Stimulated activated CD4-positive, alpha-beta T cell treated with anti-CD3 and anti-CD28 coated beads, TNF-alpha, amount 100 ng/mL, for 24 hours (primary cell): ENCODE data around the gene EDN1.
"Not testable (repeated sequence)": the region's sequence is repeated elsewhere in the genome, so short reads cannot be mapped to it uniquely, and the experiment has no call there.

Experiments used
- DNase-seq, 3 experiments: peaks; one replicate each; pipeline ENCODE4 v3.0.0-alpha.2; 2020; ENCODE audit warnings: low read depth in 3 of 3

EDN1 gene

DNA sequence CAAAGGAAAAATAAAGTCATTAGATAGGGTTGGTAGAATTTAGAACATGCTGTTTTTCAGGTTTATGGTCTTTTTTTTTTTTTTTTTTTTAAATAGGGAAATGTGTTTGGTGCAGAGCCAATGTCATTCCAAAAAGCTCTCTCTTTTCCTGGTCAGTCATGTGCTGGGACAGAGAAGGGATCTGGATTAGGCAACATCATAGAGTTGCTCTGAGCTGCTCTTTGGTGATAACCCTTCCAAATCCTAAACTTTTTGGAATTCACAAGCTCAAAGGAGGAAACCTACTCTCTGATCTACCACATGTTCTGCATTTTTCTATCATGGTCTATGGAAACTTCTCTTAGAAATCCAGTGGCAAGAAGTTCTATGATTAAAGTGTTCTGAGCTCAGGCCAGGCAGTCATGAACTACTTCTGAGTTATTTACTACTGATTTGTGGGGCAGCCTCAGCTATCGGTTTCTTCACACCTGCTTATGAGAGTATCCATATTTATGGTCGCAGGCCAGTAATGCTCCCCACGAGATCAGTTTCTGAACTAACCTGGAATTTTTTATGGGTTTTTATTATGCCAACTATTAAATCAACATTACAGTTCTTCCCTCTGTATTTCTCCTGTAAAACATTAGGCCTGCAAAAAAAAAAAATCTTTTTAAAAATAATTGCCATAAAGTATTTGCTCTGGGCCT, 4.8 kb downstream of the EDN1 start:
- DNase-seq, result no peak

GRCh38 chr6:12295558-12296254, 5.5 kb downstream of the EDN1 start:
- DNase-seq, result no peak

GRCh38 chr6:12296255-12296573, 6.1 kb downstream of the EDN1 start:
- no peak for DNase-seq

- no peak for DNase-seq
Measured at GRCh38 chr6:12296604-12297003, 6.4 kb downstream of the EDN1 start.

- no peak for DNase-seq
Measured at GRCh38 chr6:12297363-12298016, 7.3 kb downstream of the EDN1 start.

DNA sequence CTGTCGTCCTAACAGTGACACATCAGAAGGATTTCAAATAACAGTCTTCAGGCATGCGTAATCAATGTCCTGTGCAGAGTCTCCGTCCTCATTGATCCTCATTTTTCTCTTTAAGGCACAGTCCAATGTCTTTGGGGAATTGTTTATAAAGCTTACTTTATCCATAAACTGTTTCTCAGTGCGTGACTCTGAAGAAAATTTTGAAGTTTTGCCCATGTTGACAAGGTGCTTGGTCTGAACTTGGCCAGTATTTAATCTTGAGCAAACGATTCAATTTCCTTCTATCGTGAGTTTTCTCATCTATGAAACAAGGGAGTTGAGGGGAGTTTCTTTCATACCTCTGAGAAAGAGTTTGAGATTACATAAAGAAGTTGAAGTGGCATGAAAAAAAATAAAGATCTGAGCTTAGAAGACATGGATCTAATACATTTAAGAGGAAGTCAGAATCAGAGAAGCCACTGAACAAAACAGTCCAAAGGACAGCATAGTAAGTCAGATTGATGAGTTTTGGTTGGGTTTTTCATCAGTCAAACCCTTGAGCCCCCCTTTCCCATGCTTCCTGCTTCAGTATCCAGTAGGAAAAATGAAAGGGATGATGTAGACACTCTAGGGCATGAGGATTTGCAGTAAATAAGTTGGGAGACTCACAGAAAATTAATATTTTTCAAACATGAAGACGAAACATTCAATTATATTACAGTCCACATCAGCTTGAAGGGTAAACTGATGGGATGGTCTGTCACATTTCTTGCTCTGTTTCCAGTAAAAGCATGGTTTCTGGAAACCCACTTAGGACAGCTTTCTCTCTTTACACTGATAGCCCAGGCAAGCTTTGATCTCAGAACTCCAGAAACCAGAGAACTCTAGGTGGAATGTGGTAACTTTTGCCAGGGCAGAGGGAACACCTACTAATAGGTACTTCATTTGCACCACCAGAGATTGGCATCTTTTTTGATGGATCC, 8.1 kb downstream of the EDN1 start:
- no peak for DNase-seq

DNA sequence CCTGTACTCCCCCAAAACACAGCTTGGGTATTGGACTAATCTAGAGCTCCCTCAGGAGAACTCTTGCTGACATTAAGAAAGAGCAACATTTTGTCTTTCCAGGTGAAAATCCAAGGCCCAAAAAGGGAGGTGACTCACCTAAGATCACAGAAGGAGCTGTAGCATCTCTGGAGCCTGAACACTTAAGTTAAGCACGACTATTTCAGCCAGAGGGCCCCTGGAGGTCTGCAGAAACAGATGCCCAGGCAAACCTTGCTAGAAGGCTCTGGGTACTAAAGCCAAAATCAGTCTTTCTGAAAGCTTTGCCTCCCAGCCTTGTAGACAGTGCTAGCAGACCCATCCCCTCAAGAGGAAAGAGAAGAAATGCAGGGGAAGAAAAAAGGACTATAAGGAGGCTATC, 8.8 kb downstream of the EDN1 start:
- DNase-seq, result no peak

DNA sequence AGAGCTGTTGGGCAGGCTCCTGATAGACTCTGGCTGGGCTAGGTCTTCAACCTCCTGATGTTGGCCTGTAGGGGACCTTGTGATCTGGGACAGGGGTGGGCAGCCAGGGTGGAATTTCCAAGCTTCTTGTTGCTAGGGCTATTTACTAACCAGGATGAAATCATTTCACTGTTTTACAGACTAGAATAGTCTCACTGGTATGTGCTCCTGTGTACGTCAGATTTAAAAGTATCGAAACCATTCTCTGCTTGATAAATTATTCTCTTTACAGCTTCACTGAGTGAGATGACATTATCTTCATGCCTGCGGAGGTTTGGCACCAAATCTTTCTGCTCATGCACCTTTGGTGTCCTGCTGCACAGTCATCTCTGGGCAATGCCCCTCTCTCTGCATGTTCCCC, 10.9 kb downstream of the EDN1 start:
- no peak for DNase-seq

GRCh38 chr6:12304487-12304886, 14.3 kb downstream of the EDN1 start:
- no peak for DNase-seq

DNA sequence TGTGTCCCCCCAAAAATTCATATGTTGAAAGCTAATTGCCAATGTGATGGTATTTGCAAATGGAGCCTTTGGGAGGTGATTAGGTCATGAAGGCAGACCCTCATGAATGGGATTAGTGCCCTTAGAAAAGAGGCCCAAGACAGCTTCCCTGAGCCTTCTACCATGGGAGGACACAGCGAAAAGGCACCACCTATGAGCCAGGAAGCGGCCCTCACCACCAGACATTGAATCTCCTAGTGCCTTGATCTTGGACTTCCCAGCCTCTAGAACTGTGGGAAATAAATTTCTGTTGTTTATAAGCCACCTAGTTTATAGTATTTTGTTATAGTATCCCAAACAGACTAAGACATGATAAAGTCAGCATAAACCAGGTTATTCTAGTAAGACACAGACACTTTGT, 18.9 kb downstream of the EDN1 start:
- no peak for DNase-seq

DNA sequence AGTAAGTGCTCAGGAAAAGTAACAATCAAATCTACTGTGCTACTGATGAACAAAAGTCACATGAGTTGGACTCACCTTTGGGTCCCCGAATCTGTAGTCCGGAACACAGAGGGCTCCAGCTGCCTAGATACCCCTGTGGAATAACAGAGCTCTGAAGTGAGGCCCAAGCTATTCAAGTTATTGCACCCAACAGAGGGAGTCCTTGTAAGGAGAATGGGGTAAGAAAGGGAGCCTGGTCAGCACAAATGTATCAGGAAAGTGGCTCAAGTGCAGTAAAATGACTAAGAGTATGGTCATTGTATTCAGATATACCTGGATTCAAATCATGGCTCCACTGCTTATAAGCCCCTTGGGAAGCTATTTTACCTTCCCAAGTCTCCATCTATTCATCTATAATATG, 20.9 kb downstream of the EDN1 start:
- no peak for DNase-seq

DNA sequence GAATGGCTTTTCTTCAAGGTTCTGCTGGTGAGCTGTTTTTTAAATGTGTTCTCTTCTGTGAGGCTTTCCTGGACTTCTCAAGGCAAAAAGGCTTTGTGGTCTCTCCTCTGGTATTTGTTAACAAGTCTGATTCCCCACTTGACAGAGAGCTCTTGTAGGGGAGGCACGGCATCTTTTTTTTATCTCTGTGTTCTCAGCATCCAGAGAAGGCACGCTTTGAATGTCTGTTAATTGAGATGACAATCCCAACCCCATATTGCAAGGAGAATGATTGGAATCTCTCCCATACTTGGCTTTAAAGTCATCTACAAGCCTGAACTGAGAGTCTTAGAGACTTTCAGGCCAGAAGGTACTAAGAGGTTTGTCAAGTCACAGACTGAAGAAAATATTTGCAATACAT, 22.6 kb downstream of the EDN1 start:
- DNase-seq, result no peak

GRCh38 chr6:12313306-12313991, 23.3 kb downstream of the EDN1 start:
- no peak for DNase-seq

GRCh38 chr6:12313992-12314589, 23.9 kb downstream of the EDN1 start:
- DNase-seq, result no peak

DNA sequence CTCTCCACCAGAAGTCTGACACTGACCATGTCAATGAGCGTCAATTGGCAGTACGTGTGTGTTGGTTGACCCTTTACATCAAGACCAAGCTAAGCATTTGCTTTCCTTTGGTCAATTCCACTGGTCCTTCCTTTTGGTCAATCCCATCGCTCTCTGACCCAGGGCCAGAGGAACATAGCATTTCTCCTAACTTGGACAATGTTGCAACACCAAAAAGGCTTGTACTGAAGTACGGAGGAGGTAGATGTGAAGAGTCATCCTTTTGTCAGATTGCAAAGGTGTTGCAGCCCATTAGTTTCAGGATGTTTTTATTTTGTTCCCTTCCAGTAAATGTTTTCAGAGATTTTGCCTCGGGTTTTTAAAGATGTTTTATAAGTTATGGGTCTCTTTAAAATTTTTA, 24.6 kb downstream of the EDN1 start:
- DNase-seq, result no peak

- DNase-seq, result no peak
Measured at GRCh38 chr6:12315292-12316081, 25.3 kb downstream of the EDN1 start.

GRCh38 chr6:12318749-12319148, 28.6 kb downstream of the EDN1 start:
- DNase-seq, result no peak

DNA sequence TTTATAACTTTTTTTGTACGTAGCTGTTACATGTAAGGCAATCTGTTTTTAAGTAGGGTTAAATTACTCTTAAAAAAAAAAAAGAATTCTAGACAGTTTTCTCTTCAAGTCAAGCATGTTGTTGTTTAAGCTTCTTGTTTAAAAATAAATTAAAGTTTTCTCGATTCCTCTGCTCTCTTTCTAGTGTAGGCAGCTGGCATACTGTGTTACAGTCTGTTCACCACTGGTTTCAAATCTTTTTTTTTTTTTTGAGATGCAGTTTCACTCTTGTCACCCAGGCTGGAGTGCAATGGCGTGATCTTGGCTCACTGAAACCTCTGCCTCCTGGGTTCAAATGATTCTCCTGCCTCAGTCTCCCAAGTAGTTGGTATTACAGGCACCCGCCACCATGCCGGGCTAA, 29.9 kb downstream of the EDN1 start:
- DNase-seq, result not testable (repeated sequence)

DNA sequence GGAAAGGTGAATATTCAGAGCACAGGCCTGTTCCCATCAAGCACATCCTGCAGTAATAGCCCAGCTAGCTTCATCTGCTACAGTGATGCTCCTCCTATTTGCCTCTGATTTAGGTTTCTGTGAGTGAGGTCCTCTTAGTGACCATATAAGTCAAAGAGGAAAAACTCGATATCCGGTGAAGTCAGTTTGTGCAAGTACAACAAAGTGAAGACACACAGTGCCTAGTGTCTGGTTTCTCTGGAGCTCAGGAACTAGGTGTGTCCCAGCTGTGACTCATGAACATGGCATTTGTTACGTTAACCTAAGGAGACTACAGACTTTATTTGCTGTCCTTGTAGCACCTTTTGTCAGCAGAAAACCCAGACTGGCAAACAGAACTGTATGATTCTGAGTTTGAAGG, 33.9 kb downstream of the EDN1 start:
- no peak for DNase-seq

- no peak for DNase-seq
Measured at GRCh38 chr6:12324748-12325147, 34.6 kb downstream of the EDN1 start.
